ENCODE measurements around the gene ABCC4.

Gene ABCC4

DNA sequence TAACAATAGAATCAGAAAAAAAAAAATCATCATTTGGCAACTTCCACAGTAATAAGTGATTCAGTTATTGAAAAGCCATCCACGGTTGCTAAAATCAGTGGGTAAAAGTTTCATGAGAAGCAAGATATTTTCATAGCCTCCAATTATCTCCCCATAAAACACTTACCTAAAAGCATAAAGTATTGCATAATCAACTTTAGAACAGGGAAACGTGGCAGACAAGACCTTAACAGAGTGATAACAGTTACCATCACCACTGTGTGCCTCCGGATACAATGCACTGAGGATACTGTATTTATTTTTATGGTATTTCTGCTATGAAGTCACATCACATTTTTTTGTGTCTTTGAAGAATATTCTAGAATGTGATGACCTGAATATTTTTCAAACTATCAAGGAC, 37.0 kb downstream of the ABCC4 start:
- TF ChIP-seq, protein P1, sequence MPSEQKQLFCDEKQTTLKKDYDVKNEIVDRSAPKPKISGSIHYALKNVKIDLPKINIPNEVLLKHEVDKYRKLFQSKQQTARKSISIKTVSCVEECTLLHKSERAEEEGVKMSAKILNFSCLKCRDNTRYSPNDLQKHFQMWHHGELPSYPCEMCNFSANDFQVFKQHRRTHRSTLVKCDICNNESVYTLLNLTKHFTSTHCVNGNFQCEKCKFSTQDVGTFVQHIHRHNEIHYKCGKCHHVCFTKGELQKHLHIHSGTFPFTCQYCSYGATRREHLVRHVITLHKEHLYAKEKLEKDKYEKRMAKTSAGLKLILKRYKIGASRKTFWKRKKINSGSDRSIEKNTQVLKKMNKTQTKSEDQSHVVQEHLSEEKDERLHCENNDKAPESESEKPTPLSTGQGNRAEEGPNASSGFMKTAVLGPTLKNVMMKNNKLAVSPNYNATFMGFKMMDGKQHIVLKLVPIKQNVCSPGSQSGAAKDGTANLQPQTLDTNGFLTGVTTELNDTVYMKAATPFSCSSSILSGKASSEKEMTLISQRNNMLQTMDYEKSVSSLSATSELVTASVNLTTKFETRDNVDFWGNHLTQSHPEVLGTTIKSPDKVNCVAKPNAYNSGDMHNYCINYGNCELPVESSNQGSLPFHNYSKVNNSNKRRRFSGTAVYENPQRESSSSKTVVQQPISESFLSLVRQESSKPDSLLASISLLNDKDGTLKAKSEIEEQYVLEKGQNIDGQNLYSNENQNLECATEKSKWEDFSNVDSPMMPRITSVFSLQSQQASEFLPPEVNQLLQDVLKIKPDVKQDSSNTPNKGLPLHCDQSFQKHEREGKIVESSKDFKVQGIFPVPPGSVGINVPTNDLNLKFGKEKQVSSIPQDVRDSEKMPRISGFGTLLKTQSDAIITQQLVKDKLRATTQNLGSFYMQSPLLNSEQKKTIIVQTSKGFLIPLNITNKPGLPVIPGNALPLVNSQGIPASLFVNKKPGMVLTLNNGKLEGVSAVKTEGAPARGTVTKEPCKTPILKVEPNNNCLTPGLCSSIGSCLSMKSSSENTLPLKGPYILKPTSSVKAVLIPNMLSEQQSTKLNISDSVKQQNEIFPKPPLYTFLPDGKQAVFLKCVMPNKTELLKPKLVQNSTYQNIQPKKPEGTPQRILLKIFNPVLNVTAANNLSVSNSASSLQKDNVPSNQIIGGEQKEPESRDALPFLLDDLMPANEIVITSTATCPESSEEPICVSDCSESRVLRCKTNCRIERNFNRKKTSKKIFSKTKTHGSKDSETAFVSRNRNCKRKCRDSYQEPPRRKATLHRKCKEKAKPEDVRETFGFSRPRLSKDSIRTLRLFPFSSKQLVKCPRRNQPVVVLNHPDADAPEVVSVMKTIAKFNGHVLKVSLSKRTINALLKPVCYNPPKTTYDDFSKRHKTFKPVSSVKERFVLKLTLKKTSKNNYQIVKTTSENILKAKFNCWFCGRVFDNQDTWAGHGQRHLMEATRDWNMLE (tag by site-specific recombination; conservative IDR thresholded peaks at IDR 0.05; ENCODE audit: low read depth): no peak
- TF ChIP-seq ZNF521 (tag by site-specific recombination; IDR thresholded peaks at IDR 0.05): no peak
- TF ChIP-seq, protein P2, sequence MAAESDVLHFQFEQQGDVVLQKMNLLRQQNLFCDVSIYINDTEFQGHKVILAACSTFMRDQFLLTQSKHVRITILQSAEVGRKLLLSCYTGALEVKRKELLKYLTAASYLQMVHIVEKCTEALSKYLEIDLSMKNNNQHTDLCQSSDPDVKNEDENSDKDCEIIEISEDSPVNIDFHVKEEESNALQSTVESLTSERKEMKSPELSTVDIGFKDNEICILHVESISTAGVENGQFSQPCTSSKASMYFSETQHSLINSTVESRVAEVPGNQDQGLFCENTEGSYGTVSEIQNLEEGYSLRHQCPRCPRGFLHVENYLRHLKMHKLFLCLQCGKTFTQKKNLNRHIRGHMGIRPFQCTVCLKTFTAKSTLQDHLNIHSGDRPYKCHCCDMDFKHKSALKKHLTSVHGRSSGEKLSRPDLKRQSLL (tag by site-specific recombination; IDR thresholded peaks at IDR 0.05): no peak
- TF ChIP-seq, protein P3, sequence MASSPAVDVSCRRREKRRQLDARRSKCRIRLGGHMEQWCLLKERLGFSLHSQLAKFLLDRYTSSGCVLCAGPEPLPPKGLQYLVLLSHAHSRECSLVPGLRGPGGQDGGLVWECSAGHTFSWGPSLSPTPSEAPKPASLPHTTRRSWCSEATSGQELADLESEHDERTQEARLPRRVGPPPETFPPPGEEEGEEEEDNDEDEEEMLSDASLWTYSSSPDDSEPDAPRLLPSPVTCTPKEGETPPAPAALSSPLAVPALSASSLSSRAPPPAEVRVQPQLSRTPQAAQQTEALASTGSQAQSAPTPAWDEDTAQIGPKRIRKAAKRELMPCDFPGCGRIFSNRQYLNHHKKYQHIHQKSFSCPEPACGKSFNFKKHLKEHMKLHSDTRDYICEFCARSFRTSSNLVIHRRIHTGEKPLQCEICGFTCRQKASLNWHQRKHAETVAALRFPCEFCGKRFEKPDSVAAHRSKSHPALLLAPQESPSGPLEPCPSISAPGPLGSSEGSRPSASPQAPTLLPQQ (tag by site-specific recombination; IDR thresholded peaks at IDR 0.05): no peak
- no peak for TF ChIP-seq ZNF701 (tag by site-specific recombination; IDR thresholded peaks at IDR 0.05)
- TF ChIP-seq ZNF555 (tag by site-specific recombination; conservative IDR thresholded peaks at IDR 0.05): no peak
- TF ChIP-seq YY1 (tag by site-specific recombination; IDR thresholded peaks at IDR 0.05): no peak
- no peak for TF ChIP-seq YY2 (tag by site-specific recombination; IDR thresholded peaks at IDR 0.05)
- TF ChIP-seq ZNF624 (tag by site-specific recombination; IDR thresholded peaks at IDR 0.05): no peak
- TF ChIP-seq, protein P4, sequence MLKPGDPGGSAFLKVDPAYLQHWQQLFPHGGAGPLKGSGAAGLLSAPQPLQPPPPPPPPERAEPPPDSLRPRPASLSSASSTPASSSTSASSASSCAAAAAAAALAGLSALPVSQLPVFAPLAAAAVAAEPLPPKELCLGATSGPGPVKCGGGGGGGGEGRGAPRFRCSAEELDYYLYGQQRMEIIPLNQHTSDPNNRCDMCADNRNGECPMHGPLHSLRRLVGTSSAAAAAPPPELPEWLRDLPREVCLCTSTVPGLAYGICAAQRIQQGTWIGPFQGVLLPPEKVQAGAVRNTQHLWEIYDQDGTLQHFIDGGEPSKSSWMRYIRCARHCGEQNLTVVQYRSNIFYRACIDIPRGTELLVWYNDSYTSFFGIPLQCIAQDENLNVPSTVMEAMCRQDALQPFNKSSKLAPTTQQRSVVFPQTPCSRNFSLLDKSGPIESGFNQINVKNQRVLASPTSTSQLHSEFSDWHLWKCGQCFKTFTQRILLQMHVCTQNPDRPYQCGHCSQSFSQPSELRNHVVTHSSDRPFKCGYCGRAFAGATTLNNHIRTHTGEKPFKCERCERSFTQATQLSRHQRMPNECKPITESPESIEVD (tag by site-specific recombination; IDR thresholded peaks at IDR 0.05): no peak
- TF ChIP-seq, protein P5, sequence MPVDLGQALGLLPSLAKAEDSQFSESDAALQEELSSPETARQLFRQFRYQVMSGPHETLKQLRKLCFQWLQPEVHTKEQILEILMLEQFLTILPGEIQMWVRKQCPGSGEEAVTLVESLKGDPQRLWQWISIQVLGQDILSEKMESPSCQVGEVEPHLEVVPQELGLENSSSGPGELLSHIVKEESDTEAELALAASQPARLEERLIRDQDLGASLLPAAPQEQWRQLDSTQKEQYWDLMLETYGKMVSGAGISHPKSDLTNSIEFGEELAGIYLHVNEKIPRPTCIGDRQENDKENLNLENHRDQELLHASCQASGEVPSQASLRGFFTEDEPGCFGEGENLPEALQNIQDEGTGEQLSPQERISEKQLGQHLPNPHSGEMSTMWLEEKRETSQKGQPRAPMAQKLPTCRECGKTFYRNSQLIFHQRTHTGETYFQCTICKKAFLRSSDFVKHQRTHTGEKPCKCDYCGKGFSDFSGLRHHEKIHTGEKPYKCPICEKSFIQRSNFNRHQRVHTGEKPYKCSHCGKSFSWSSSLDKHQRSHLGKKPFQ (tag by site-specific recombination; IDR thresholded peaks at IDR 0.05): no peak
- TF ChIP-seq ZNF121 (tag by site-specific recombination; IDR thresholded peaks at IDR 0.05): no peak
- TF ChIP-seq, protein P6, sequence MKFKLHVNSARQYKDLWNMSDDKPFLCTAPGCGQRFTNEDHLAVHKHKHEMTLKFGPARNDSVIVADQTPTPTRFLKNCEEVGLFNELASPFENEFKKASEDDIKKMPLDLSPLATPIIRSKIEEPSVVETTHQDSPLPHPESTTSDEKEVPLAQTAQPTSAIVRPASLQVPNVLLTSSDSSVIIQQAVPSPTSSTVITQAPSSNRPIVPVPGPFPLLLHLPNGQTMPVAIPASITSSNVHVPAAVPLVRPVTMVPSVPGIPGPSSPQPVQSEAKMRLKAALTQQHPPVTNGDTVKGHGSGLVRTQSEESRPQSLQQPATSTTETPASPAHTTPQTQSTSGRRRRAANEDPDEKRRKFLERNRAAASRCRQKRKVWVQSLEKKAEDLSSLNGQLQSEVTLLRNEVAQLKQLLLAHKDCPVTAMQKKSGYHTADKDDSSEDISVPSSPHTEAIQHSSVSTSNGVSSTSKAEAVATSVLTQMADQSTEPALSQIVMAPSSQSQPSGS (tag by site-specific recombination; IDR thresholded peaks at IDR 0.05; ENCODE audit: low read depth): no peak
- TF ChIP-seq, protein P7, sequence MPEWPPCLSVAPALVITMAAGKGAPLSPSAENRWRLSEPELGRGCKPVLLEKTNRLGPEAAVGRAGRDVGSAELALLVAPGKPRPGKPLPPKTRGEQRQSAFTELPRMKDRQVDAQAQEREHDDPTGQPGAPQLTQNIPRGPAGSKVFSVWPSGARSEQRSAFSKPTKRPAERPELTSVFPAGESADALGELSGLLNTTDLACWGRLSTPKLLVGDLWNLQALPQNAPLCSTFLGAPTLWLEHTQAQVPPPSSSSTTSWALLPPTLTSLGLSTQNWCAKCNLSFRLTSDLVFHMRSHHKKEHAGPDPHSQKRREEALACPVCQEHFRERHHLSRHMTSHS (tag by site-specific recombination; IDR thresholded peaks at IDR 0.05): no peak
- TF ChIP-seq, protein P8, sequence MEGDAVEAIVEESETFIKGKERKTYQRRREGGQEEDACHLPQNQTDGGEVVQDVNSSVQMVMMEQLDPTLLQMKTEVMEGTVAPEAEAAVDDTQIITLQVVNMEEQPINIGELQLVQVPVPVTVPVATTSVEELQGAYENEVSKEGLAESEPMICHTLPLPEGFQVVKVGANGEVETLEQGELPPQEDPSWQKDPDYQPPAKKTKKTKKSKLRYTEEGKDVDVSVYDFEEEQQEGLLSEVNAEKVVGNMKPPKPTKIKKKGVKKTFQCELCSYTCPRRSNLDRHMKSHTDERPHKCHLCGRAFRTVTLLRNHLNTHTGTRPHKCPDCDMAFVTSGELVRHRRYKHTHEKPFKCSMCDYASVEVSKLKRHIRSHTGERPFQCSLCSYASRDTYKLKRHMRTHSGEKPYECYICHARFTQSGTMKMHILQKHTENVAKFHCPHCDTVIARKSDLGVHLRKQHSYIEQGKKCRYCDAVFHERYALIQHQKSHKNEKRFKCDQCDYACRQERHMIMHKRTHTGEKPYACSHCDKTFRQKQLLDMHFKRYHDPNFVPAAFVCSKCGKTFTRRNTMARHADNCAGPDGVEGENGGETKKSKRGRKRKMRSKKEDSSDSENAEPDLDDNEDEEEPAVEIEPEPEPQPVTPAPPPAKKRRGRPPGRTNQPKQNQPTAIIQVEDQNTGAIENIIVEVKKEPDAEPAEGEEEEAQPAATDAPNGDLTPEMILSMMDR (tag by site-specific recombination; IDR thresholded peaks at IDR 0.05): no peak
- no peak for TF ChIP-seq ZNF76 (tag by site-specific recombination; IDR thresholded peaks at IDR 0.05; ENCODE audit: borderline replicate concordance, low read depth)
- no peak for TF ChIP-seq ZNF175 (tag by site-specific recombination; IDR thresholded peaks at IDR 0.05)
- CTCF ChIA-PET: interaction anchor here (0.7 kb wide), 1 partner anchor 32 kb away, joined by 6 read pairs; no protein-coding TSS in a partner anchor
- no peak overlapping the region for H3K27ac ChIP-seq (ENCODE audit: extremely low read depth, low read depth, low read length)
- H3K4me3 ChIP-seq (ENCODE audit: low read depth, low read length): no peak overlapping the region
- H3K4me1 ChIP-seq (ENCODE audit: control insufficient read depth, insufficient read depth, low read length): peaks cover 3% of the 10 kb centered on the region; the same call in 1 of the 2 replicates
- no peaks in the 10 kb centered on the region for H3K9me3 ChIP-seq (ENCODE audit: control insufficient read depth, insufficient read depth, low read depth, low read length)
- POLR2A ChIA-PET: no interaction called here
- peaks cover 0 to 5% of the 10 kb centered on the region in 2 experiments; a peak in 1 of 3 replicates for H3K36me3 ChIP-seq (ENCODE audit: control insufficient read depth in 2 of 2, insufficient read depth in 1 of 2, low read length in 2 of 2)
